Lower lobe of right lung (tissue), 2 donors: ENCODE results near the gene AJAP1. TPM values are rescaled to one million over a fixed set of nuclear protein-coding genes. Genes with fewer than 3 reads are reported as not detected.

ENCODE experiments used
- ATAC-seq, 2 donors: fragments of 200-7000 bp; cut with Tn5 transposase; one replicate each; pipeline ENCODE4 v1.9.1; 2020 to 2022; ENCODE audit warnings: mild to moderate bottlenecking in 2 of 2, moderate library complexity in 2 of 2
- DNase-seq: peaks from one replicate; pipeline ENCODE4 v3.0.0-alpha.2; 2020
- H3K27ac ChIP-seq: fragments of 200-600 bp; one replicate; pipeline ENCODE4 v1.8.0; 2022
- H3K27me3 ChIP-seq: fragments of 200-600 bp; one replicate; pipeline ENCODE4 v1.8.0; 2022; ENCODE audit warnings: low read depth
- H3K36me3 ChIP-seq: fragments of 200-600 bp; one replicate; pipeline ENCODE4 v1.8.0; 2022; ENCODE audit warnings: mild to moderate bottlenecking
- H3K4me1 ChIP-seq: fragments of 200-600 bp; one replicate; pipeline ENCODE4 v1.8.0; 2022
- H3K4me3 ChIP-seq: fragments of 200-600 bp; one replicate; pipeline ENCODE4 v1.8.0; 2022; ENCODE audit warnings: mild to moderate bottlenecking
- H3K9me3 ChIP-seq: fragments of 200-600 bp; one replicate; pipeline ENCODE4 v1.8.0; 2022
- CTCF ChIP-seq: fragments of 200-600 bp; IDR thresholded peaks from one replicate; pipeline ENCODE4 v1.8.0; 2022; ENCODE audit warnings: antibody characterized with exemption, mild to moderate bottlenecking
- intact Hi-C: fragments of 100-400 bp; cut with DNase I; formaldehyde crosslinking; loops from one replicate; pipeline ENCODE4 v1.11.0; 2022
- total RNA-seq: library from RNA; stranded (reverse); fragmentation: NEBNext Ultra II Directional; extraction: Animal tissue kit (Norgen Biotek cat#: 25700); gene quantifications from one replicate; pipeline ENCODE4 v1.2.1, GENCODE V29; 2021
- donor health status: DM: no; HTN: yes; CAD: no; lungs with severe emphysema.

AJAP1 gene
- total RNA-seq, 1 donor from 2014 or later: 0.77 TPM

GRCh38 chr1:4802024-4802423, 147.6 kb downstream of the AJAP1 start:
- DNase-seq (no peak), ATAC-seq (no peak)
- H3K4me1 ChIP-seq: no peaks in the 10 kb centered on the region
- no peaks in the 10 kb centered on the region for H3K36me3 ChIP-seq
- H3K27ac ChIP-seq: no peak overlapping the region
- no peak overlapping the region for H3K4me3 ChIP-seq
- H3K9me3 ChIP-seq: no peaks in the 10 kb centered on the region
- no peak for TF ChIP-seq CTCF
- no peaks in the 10 kb centered on the region for H3K27me3 ChIP-seq
- intact Hi-C loops: no loop called here

GRCh38 chr1:4803335-4803734, 148.9 kb downstream of the AJAP1 start:
- H3K4me3 ChIP-seq: no peak overlapping the region
- intact Hi-C loops: no loop called here
- ATAC-seq: no peak
- no peaks in the 10 kb centered on the region for H3K27me3 ChIP-seq
- TF ChIP-seq CTCF: no peak
- no peaks in the 10 kb centered on the region for H3K9me3 ChIP-seq
- no peak for DNase-seq
- no peaks in the 10 kb centered on the region for H3K36me3 ChIP-seq
- H3K4me1 ChIP-seq: no peaks in the 10 kb centered on the region
- no peak overlapping the region for H3K27ac ChIP-seq

- no peaks in the 10 kb centered on the region for H3K36me3 ChIP-seq
- H3K9me3 ChIP-seq: no peaks in the 10 kb centered on the region
- intact Hi-C loops: no loop called here
- H3K4me3 ChIP-seq: no peak overlapping the region
- no peak overlapping the region for H3K27ac ChIP-seq
- H3K27me3 ChIP-seq: no peaks in the 10 kb centered on the region
- H3K4me1 ChIP-seq: no peaks in the 10 kb centered on the region
- DNase-seq: no peak
- ATAC-seq: no peak
- TF ChIP-seq CTCF: no peak
Measured at GRCh38 chr1:4805987-4806386, 151.6 kb downstream of the AJAP1 start.

GRCh38 chr1:4820543-4820942, 166.1 kb downstream of the AJAP1 start:
- H3K9me3 ChIP-seq: no peaks in the 10 kb centered on the region
- no peaks in the 10 kb centered on the region for H3K4me1 ChIP-seq
- DNase-seq: no peak
- no peak overlapping the region for H3K4me3 ChIP-seq
- H3K36me3 ChIP-seq: no peaks in the 10 kb centered on the region
- no peak overlapping the region for H3K27ac ChIP-seq
- no peaks in the 10 kb centered on the region for H3K27me3 ChIP-seq
- intact Hi-C loops: no loop called here
- no peak for ATAC-seq
- no peak for TF ChIP-seq CTCF

GRCh38 chr1:4825800-4826450, 171.5 kb downstream of the AJAP1 start:
- intact Hi-C loops: no loop called here
- DNase-seq (no peak), ATAC-seq (peak in 1 of 2 donors; percentile 16)
- no peaks in the 10 kb centered on the region for H3K4me1 ChIP-seq
- H3K27ac ChIP-seq: no peak overlapping the region
- H3K9me3 ChIP-seq: no peaks in the 10 kb centered on the region
- H3K36me3 ChIP-seq: no peaks in the 10 kb centered on the region
- no peaks in the 10 kb centered on the region for H3K27me3 ChIP-seq
- no peak overlapping the region for H3K4me3 ChIP-seq
- TF ChIP-seq CTCF: peak; percentile 23
